Endodermal cell (in vitro differentiated cells): ENCODE data around the gene EPHA5. TPM values are rescaled to one million over a fixed set of nuclear protein-coding genes. Genes with fewer than 3 reads are reported as not detected.

ENCODE experiments used
- DNase-seq: peaks from one replicate; pipeline ENCODE4 v3.0.0-alpha.2; 2017
- H3K27ac ChIP-seq: 2 replicates; pipeline ENCODE4 v1.5.1; 2013; ENCODE audit warnings: mild to moderate bottlenecking, low read depth, low read length, moderate library complexity
- H3K27me3 ChIP-seq: 2 replicates; pipeline ENCODE4 v1.6.1; 2013; ENCODE audit warnings: mild to moderate bottlenecking, low read length, moderate library complexity; ENCODE audit not compliant: insufficient read depth, control insufficient read depth, poor library complexity, severe bottlenecking
- H3K36me3 ChIP-seq: 2 replicates; pipeline ENCODE4 v1.7.0; 2013; ENCODE audit warnings: mild to moderate bottlenecking, low read length, moderate library complexity; ENCODE audit not compliant: control insufficient read depth, insufficient read depth
- H3K4me1 ChIP-seq: one replicate; pipeline ENCODE4 v1.7.0; 2013; ENCODE audit warnings: low read length; ENCODE audit not compliant: control insufficient read depth, insufficient read depth
- H3K4me3 ChIP-seq: 2 replicates; pipeline ENCODE4 v1.5.1; 2013; ENCODE audit warnings: mild to moderate bottlenecking, low read length, moderate library complexity
- H3K9ac ChIP-seq: 2 replicates; pipeline ENCODE4 v1.6.1; 2013; ENCODE audit warnings: mild to moderate bottlenecking, low read length, moderate library complexity; ENCODE audit not compliant: poor library complexity, severe bottlenecking; ENCODE audit errors: extremely low read depth
- H3K9me3 ChIP-seq: 2 replicates; pipeline ENCODE4 v1.6.1; 2013; ENCODE audit warnings: mild to moderate bottlenecking, low read length, moderate library complexity; ENCODE audit not compliant: control insufficient read depth
- H3K27ac Mint-ChIP-seq: 2 replicates; pipeline ENCODE4 v1.8.0; 2020; ENCODE audit warnings: mixed read lengths
- H3K27me3 Mint-ChIP-seq: 2 replicates; pipeline ENCODE4 v1.8.0; 2021; ENCODE audit warnings: mild to moderate bottlenecking, mixed read lengths; ENCODE audit not compliant: insufficient read depth
- H3K36me3 Mint-ChIP-seq: 2 replicates; pipeline ENCODE4 v1.8.0; 2020; ENCODE audit warnings: low read depth, mixed read lengths
- H3K4me1 Mint-ChIP-seq: 2 replicates; pipeline ENCODE4 v1.8.0; 2020; ENCODE audit warnings: mixed read lengths
- H3K4me3 Mint-ChIP-seq: 2 replicates; pipeline ENCODE4 v1.8.0; 2020; ENCODE audit warnings: mild to moderate bottlenecking, moderate library complexity, mixed read lengths
- H3K9me3 Mint-ChIP-seq: 2 replicates; pipeline ENCODE4 v1.8.0; 2020; ENCODE audit warnings: mild to moderate bottlenecking, mixed read lengths
- WGBS, 2 experiments: methylation state at CpG; one replicate each; pipeline versions ENCODE4 v1.1.5 to v1.1.7; 2013; ENCODE audit warnings: missing lambda C conversion rate in 2 of 2, mixed read lengths in 1 of 2; ENCODE audit not compliant: insufficient coverage in 1 of 2, insufficient read length in 1 of 2; 5-methylcytosine and 5-hydroxymethylcytosine counted together
- total RNA-seq, 2 donors: library from RNA; stranded (reverse); fragmentation: NEBNext Ultra II Directional in 1 of 2; extraction: Animal tissue kit (Norgen Biotek cat#: 25700) in 1 of 2; gene quantifications; 2 replicates in 1 of 2; 3 replicates in 1 of 2; pipeline ENCODE4 v1.2.1, GENCODE V29; 2021
- TF ChIP-seq, protein P1 (sequence below): fragments of 200-600 bp; sonication (generic); conservative IDR thresholded peaks from 2 replicates; pipeline ENCODE4 v1.5.0; 2021; ENCODE audit warnings: antibody characterized with exemption, mild to moderate bottlenecking

The EPHA5 gene
- total RNA-seq, 2 donors from 2014 or later = 0.09 TPM; not detected in 1

DNA sequence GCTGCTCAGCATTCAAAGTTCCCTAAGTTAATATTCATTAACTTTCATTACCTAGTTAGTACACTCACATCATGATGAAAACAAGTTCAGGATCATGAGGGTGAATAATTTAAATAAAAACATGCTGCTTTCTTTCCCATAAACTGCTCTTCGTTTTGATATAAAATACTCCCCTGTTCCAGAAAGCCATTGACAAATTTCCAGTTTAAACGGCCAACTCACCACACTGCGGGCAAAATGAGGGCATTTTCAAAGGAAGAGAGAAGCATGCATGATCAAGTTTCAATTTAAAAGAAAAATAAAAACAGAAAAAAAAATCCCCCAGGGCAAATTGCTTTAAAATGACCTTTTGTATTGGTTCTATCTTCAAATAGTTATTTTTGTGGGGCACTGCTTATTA, 69.6 kb downstream of the EPHA5 start:
- Histone ChIP-seq H3K4me1 (no peaks in the 10 kb centered on the region), H3K27ac (no peak overlapping the region), H3K27me3 (no peaks in the 10 kb centered on the region), H3K36me3 (no peaks in the 10 kb centered on the region), H3K4me3 (no peak overlapping the region), H3K9me3 (no peaks in the 10 kb centered on the region), H3K9ac (no peak overlapping the region)
- no peak overlapping the region for H3K4me3 Mint-ChIP-seq
- H3K4me1 Mint-ChIP-seq = no peaks in the 10 kb centered on the region
- H3K27ac Mint-ChIP-seq = no peak overlapping the region
- TF ChIP-seq, protein P1, sequence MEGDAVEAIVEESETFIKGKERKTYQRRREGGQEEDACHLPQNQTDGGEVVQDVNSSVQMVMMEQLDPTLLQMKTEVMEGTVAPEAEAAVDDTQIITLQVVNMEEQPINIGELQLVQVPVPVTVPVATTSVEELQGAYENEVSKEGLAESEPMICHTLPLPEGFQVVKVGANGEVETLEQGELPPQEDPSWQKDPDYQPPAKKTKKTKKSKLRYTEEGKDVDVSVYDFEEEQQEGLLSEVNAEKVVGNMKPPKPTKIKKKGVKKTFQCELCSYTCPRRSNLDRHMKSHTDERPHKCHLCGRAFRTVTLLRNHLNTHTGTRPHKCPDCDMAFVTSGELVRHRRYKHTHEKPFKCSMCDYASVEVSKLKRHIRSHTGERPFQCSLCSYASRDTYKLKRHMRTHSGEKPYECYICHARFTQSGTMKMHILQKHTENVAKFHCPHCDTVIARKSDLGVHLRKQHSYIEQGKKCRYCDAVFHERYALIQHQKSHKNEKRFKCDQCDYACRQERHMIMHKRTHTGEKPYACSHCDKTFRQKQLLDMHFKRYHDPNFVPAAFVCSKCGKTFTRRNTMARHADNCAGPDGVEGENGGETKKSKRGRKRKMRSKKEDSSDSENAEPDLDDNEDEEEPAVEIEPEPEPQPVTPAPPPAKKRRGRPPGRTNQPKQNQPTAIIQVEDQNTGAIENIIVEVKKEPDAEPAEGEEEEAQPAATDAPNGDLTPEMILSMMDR = no peak
- DNase-seq = no peak
- WGBS, 2 experiments = 77% methylated on average over 3 of the region's 3 CpGs; no CpG with 5 or more reads in 1 of the 2 experiments
- H3K27me3 Mint-ChIP-seq = no peaks in the 10 kb centered on the region
- no peaks in the 10 kb centered on the region for H3K9me3 Mint-ChIP-seq
- no peaks in the 10 kb centered on the region for H3K36me3 Mint-ChIP-seq

DNA sequence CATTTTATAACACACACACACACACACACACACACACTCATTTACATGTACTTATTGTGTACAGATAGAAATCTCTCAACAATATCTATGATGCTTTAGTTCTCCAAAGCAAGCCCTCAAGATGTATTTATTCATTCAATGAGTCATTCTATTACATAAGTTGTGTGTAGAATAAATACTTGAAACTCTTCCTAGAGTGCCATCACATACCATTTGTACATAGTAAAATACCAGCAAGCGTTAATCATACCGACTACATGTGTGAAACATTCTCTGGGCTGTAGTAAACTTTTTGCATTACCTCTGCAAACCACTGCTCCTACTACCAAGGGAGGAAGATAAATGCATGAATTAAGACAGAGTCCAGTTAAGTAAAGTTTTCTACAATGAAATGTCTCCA, 70.9 kb downstream of the EPHA5 start:
- H3K36me3 Mint-ChIP-seq = no peaks in the 10 kb centered on the region
- no peak overlapping the region for H3K4me3 Mint-ChIP-seq
- H3K9me3 Mint-ChIP-seq = no peaks in the 10 kb centered on the region
- WGBS, 2 experiments = 96% methylated on average over 2 of the region's 2 CpGs; no CpG with 5 or more reads in 1 of the 2 experiments
- H3K36me3 ChIP-seq = no peaks in the 10 kb centered on the region
- no peak for DNase-seq
- no peaks in the 10 kb centered on the region for H3K4me1 ChIP-seq
- no peak overlapping the region for H3K27ac Mint-ChIP-seq
- H3K9ac ChIP-seq = no peak overlapping the region
- H3K4me3 ChIP-seq = no peak overlapping the region
- H3K27ac ChIP-seq = no peak overlapping the region
- TF ChIP-seq, protein P1 = no peak
- H3K9me3 ChIP-seq = no peaks in the 10 kb centered on the region
- H3K4me1 Mint-ChIP-seq = no peaks in the 10 kb centered on the region
- H3K27me3 Mint-ChIP-seq = no peaks in the 10 kb centered on the region
- no peaks in the 10 kb centered on the region for H3K27me3 ChIP-seq

DNA sequence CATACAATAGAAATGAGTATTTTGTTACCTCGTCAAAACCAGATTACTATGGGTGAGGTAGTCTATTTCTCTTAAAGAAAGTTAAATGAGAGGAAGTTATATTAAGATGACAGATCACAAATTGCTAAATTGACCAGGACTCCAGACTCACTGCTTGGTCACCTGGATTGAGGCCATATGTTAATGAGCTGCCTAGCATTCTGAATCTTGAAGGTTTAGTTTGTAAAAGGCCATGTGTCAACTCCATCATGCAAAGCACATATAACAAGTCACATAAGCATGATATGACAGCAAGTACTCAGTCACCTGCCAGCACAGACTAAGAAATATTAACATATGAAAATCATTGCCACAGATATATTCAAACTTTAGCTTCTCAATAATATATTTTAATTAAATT, 72.6 kb downstream of the EPHA5 start:
- Mint-ChIP-seq H3K4me1 (peaks cover 8% of the 10 kb centered on the region), H3K27me3 (no peaks in the 10 kb centered on the region), H3K27ac (no peak overlapping the region), H3K36me3 (no peaks in the 10 kb centered on the region), H3K9me3 (no peaks in the 10 kb centered on the region), H3K4me3 (no peak overlapping the region)
- no peaks in the 10 kb centered on the region for H3K9me3 ChIP-seq
- TF ChIP-seq, protein P1 = no peak
- no peak overlapping the region for H3K9ac ChIP-seq
- no peaks in the 10 kb centered on the region for H3K36me3 ChIP-seq
- H3K27me3 ChIP-seq = no peaks in the 10 kb centered on the region
- DNase-seq = no peak
- H3K27ac ChIP-seq = no peak overlapping the region
- no peaks in the 10 kb centered on the region for H3K4me1 ChIP-seq
- H3K4me3 ChIP-seq = no peak overlapping the region
- WGBS, 2 experiments = 80% methylated on average over 1 of the region's 1 CpG; no CpG with 5 or more reads in 1 of the 2 experiments
